HL-60 (cell line): Measurements from ENCODE around the gene RAMP3.
"Not testable (repeated sequence)": the region's sequence is repeated elsewhere in the genome, so short reads cannot be mapped to it uniquely, and the experiment has no call there.

Source experiments
- DNase-seq, 2 experiments: peaks; one replicate each; pipeline ENCODE4 v3.0.0-alpha.2; 2010 to 2020; ENCODE audit warnings: low read depth in 1 of 2, low spot score in 1 of 2
- H3K27ac ChIP-seq: fragments of 250-450 bp; sonication (Bioruptor Pico); replicated peaks from 2 replicates; pipeline ENCODE4 v1.5.1; 2020; ENCODE audit warnings: mild to moderate bottlenecking, moderate library complexity
- H3K27me3 ChIP-seq: fragments of 250-450 bp; sonication (Bioruptor Pico); 2 replicates; pipeline ENCODE4 v1.5.1; 2021; ENCODE audit warnings: mild to moderate bottlenecking, moderate library complexity; ENCODE audit not compliant: insufficient read depth, poor library complexity, severe bottlenecking
- H3K4me3 ChIP-seq: replicated peaks from 2 replicates; pipeline ENCODE4 v1.5.1; 2011; ENCODE audit warnings: mild to moderate bottlenecking, control low read depth, low read length; ENCODE audit not compliant: insufficient read depth
- GABPA ChIP-seq: IDR thresholded peaks from 2 replicates; pipeline ENCODE4 v1.6.1; 2012; ENCODE audit warnings: low read depth
- POLR2AphosphoS5 ChIP-seq: IDR thresholded peaks from 2 replicates; pipeline ENCODE4 v1.6.1; 2012; ENCODE audit warnings: low read depth
- REST ChIP-seq: IDR thresholded peaks from 2 replicates; pipeline ENCODE4 v1.6.1; 2012; ENCODE audit warnings: low read depth; ENCODE audit not compliant: insufficient replicate concordance
- SPI1 ChIP-seq: IDR thresholded peaks from 2 replicates; pipeline ENCODE4 v1.6.1; 2012; ENCODE audit warnings: low read depth, mild to moderate bottlenecking, borderline replicate concordance
- TF ChIP-seq, protein P1 (sequence below): IDR thresholded peaks from one replicate; pipeline ENCODE4 v1.5.1; 2011; ENCODE audit warnings: low read length, control low read depth, inconsistent platforms; ENCODE audit not compliant: insufficient read depth

Gene RAMP3

DNA sequence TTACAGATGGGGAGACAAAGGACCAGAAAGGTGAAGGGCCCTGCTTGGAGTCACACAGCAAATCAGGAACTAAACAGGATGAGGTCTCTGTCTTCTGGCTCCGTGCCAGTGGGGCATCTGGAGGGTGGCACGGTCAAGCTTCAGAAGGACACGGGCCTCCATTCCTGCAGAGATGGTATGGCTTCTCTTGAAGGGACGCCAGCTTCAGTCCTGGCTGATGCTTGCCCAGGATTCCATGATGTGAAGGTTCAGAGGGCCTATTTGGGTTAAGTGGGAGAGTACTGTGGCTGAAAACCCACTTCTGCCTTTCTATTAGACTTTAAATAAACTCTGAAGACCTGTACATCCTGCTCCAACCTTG, 6.1 kb downstream of the RAMP3 start:
- no peak for TF ChIP-seq GABPA
- no peak for TF ChIP-seq POLR2AphosphoS5
- no peak for TF ChIP-seq REST
- TF ChIP-seq, protein P1, sequence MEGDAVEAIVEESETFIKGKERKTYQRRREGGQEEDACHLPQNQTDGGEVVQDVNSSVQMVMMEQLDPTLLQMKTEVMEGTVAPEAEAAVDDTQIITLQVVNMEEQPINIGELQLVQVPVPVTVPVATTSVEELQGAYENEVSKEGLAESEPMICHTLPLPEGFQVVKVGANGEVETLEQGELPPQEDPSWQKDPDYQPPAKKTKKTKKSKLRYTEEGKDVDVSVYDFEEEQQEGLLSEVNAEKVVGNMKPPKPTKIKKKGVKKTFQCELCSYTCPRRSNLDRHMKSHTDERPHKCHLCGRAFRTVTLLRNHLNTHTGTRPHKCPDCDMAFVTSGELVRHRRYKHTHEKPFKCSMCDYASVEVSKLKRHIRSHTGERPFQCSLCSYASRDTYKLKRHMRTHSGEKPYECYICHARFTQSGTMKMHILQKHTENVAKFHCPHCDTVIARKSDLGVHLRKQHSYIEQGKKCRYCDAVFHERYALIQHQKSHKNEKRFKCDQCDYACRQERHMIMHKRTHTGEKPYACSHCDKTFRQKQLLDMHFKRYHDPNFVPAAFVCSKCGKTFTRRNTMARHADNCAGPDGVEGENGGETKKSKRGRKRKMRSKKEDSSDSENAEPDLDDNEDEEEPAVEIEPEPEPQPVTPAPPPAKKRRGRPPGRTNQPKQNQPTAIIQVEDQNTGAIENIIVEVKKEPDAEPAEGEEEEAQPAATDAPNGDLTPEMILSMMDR: no peak
- TF ChIP-seq SPI1: no peak
- no peak overlapping the region for H3K27ac ChIP-seq
- H3K27me3 ChIP-seq: no peaks in the 10 kb centered on the region
- no peak for DNase-seq
- no peak overlapping the region for H3K4me3 ChIP-seq

- not testable (repeated sequence) for H3K4me3 ChIP-seq, H3K27me3 ChIP-seq, H3K27ac ChIP-seq, DNase-seq
Observed at GRCh38 chr7:45164271-45164670, 6.7 kb downstream of the RAMP3 start.

- H3K27ac ChIP-seq: no peak overlapping the region
- H3K27me3 ChIP-seq: no peaks in the 10 kb centered on the region
- TF ChIP-seq GABPA (no peak), SPI1 (no peak), POLR2AphosphoS5 (no peak), REST (no peak)
- TF ChIP-seq, protein P1: no peak
- DNase-seq: no peak
- H3K4me3 ChIP-seq: no peak overlapping the region
Observed at GRCh38 chr7:45165857-45166256, 8.3 kb downstream of the RAMP3 start.

GRCh38 chr7:45171946-45172345, 14.4 kb downstream of the RAMP3 start:
- DNase-seq: no peak

More at GRCh38 chr7:45171946-45172345, 14.4 kb downstream of the RAMP3 start:
- TF ChIP-seq, protein P1: no peak
- TF ChIP-seq POLR2AphosphoS5 (no peak), SPI1 (no peak), GABPA (no peak), REST (no peak)
- Histone ChIP-seq H3K27ac (no peak overlapping the region), H3K4me3 (no peak overlapping the region), H3K27me3 (no peaks in the 10 kb centered on the region)
